Islet precursor cell (in vitro differentiated cells): ENCODE results near the gene ST6GALNAC2.

Source experiments
- DNase-seq: peaks from one replicate; pipeline ENCODE4 v3.0.0-alpha.2; 2018

Gene ST6GALNAC2

GRCh38 chr17:76599694-76600460, 14.2 kb upstream of the ST6GALNAC2 start:
- DNase-seq, result no peak

GRCh38 chr17:76598004-76598439, 12.4 kb upstream of the ST6GALNAC2 start:
- no peak for DNase-seq

GRCh38 chr17:76597156-76598003, 11.7 kb upstream of the ST6GALNAC2 start:
- no peak for DNase-seq

- DNase-seq, result no peak
Measured at GRCh38 chr17:76594690-76595089, 9.0 kb upstream of the ST6GALNAC2 start.

GRCh38 chr17:76593959-76594358, 8.3 kb upstream of the ST6GALNAC2 start:
- peak; percentile 54 for DNase-seq

GRCh38 chr17:76593384-76593826, 7.7 kb upstream of the ST6GALNAC2 start:
- DNase-seq, result peak; percentile 78

- peak; percentile 61 for DNase-seq
Measured at GRCh38 chr17:76588182-76588581, 2.5 kb upstream of the ST6GALNAC2 start.

GRCh38 chr17:76586741-76587487, 1.3 kb upstream of the ST6GALNAC2 start:
- peak; percentile 77 for DNase-seq

- peak; percentile 76 for DNase-seq
Measured at GRCh38 chr17:76585033-76585648, 519 bp downstream of the ST6GALNAC2 start.

- peak; percentile 88 for DNase-seq
Measured at GRCh38 chr17:76584427-76585032, 1.1 kb downstream of the ST6GALNAC2 start.

- no peak for DNase-seq
Measured at GRCh38 chr17:76582660-76583059, 3.0 kb downstream of the ST6GALNAC2 start.

- no peak for DNase-seq
Measured at GRCh38 chr17:76581515-76581914, 4.1 kb downstream of the ST6GALNAC2 start.

GRCh38 chr17:76579281-76579680, 6.4 kb downstream of the ST6GALNAC2 start:
- DNase-seq, result no peak

- no peak for DNase-seq
Measured at GRCh38 chr17:76578376-76578775, 7.3 kb downstream of the ST6GALNAC2 start.

GRCh38 chr17:76577876-76578275, 7.8 kb downstream of the ST6GALNAC2 start:
- no peak for DNase-seq

GRCh38 chr17:76576189-76576588, 9.5 kb downstream of the ST6GALNAC2 start:
- DNase-seq, result no peak

- DNase-seq, result no peak
Measured at GRCh38 chr17:76575570-76575969, 10.1 kb downstream of the ST6GALNAC2 start.

- DNase-seq, result no peak
Measured at GRCh38 chr17:76574166-76574565, 11.5 kb downstream of the ST6GALNAC2 start.

- DNase-seq, result no peak
Measured at GRCh38 chr17:76573096-76573495, 12.6 kb downstream of the ST6GALNAC2 start.

- no peak for DNase-seq
Measured at GRCh38 chr17:76572201-76572910, 13.3 kb downstream of the ST6GALNAC2 start.

GRCh38 chr17:76570877-76571471, 14.7 kb downstream of the ST6GALNAC2 start:
- no peak for DNase-seq
